ENCODE data around the gene RTN1.
"Not testable (repeated sequence)": the region's sequence is repeated elsewhere in the genome, so short reads cannot be mapped to it uniquely, and the experiment has no call there.

Gene RTN1

DNA sequence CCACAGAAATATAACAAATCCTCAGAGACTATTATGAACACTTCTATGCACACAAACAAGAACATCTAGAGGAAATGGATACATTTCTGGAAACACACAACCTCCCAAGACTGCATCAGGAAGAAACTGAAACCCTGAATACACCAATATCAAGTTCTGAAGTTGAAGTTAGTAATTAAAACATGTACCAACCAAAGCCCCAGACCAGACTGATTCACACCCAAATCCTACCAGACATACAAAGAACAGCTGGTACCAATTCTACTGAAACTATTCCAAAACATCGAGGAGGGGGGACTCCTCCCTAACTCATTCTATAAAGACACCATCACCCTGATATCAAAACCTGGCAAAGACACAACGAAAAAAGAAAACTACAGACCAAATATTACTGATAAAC is 179.3 kb downstream of the RTN1 start:
- no peak for DNase-seq (ENCODE audit: low spot score in 2 of 2)
- no peaks in the 10 kb centered on the region for H3K4me1 ChIP-seq
- in situ Hi-C loops (cut with MboI; ENCODE audit: low sequenced_read_pairs): no loop called here
- H3K9me3 ChIP-seq: no peaks in the 10 kb centered on the region
- H3K27me3 ChIP-seq (ENCODE audit: low read depth): no peaks in the 10 kb centered on the region
- H3K4me3 ChIP-seq: no peak overlapping the region
- H3K36me3 ChIP-seq (replicated peaks): no peaks in the 10 kb centered on the region

GRCh38 chr14:59690426-59690825 is 180.2 kb downstream of the RTN1 start:
- in situ Hi-C loops (cut with MboI; ENCODE audit: low sequenced_read_pairs): no loop called here

GRCh38 chr14:59688224-59689170 is 182.1 kb downstream of the RTN1 start:
- no peaks in the 10 kb centered on the region for H3K36me3 ChIP-seq (replicated peaks)
- H3K27me3 ChIP-seq (ENCODE audit: low read depth): no peaks in the 10 kb centered on the region
- H3K4me3 ChIP-seq: no peak overlapping the region
- no peaks in the 10 kb centered on the region; the same call in 1 of the 2 replicates for H3K4me1 ChIP-seq
- DNase-seq (ENCODE audit: low spot score in 2 of 2): peak; percentile 5 to 52
- H3K9me3 ChIP-seq: no peaks in the 10 kb centered on the region
- in situ Hi-C loops (cut with MboI; ENCODE audit: low sequenced_read_pairs): no loop called here

More at GRCh38 chr14:59690426-59690825, 180.2 kb downstream of the RTN1 start:
- Histone ChIP-seq H3K4me1 (no peaks in the 10 kb centered on the region), H3K4me3 (no peak overlapping the region), H3K27me3 (ENCODE audit: low read depth) (no peaks in the 10 kb centered on the region), H3K9me3 (no peaks in the 10 kb centered on the region), H3K36me3 (replicated peaks) (no peaks in the 10 kb centered on the region)
- DNase-seq (ENCODE audit: low spot score in 2 of 2): no peak

GRCh38 chr14:59687663-59688062 is 182.9 kb downstream of the RTN1 start:
- DNase-seq (ENCODE audit: low spot score in 2 of 2): no peak
- in situ Hi-C loops (cut with MboI; ENCODE audit: low sequenced_read_pairs): no loop called here

DNA sequence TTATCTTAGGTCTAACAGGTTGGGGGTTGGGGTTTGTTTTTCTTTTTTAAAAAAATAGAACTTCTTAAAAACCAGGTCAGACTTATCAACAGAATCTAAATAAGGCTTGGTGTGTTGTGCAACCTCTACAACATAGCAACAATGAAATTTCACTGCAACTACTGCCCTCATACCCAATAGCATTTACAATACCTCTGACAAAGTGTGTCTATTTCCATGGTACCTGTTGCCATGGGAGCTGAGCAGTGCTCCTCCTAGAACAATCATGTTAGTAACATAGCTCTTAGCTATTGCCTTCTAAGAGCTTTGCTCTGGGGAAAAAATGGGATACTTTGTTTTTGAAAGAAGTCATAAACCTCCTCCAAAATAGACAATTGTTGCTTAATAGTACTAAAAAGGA is 190.7 kb downstream of the RTN1 start:
- DNase-seq (ENCODE audit: low spot score in 2 of 2): no peak
- in situ Hi-C loops (cut with MboI; ENCODE audit: low sequenced_read_pairs): no loop called here
- H3K4me3 ChIP-seq: no peak overlapping the region

More at GRCh38 chr14:59687663-59688062, 182.9 kb downstream of the RTN1 start:
- H3K27me3 ChIP-seq (ENCODE audit: low read depth): 0 out of 2 replicates have a peak, but pooled peaks cover 3% of the 10 kb centered on the region
- H3K4me3 ChIP-seq: no peak overlapping the region
- no peaks in the 10 kb centered on the region for H3K36me3 ChIP-seq (replicated peaks)
- no peaks in the 10 kb centered on the region for H3K9me3 ChIP-seq
- H3K4me1 ChIP-seq: no peaks in the 10 kb centered on the region; the same call in 1 of the 2 replicates

GRCh38 chr14:59678352-59678751 is 192.2 kb downstream of the RTN1 start:
- Histone ChIP-seq H3K4me3 (no peak overlapping the region), H3K9me3 (no peaks in the 10 kb centered on the region; the same call in 1 of the 2 replicates), H3K27me3 (ENCODE audit: low read depth) (0 out of 2 replicates have a peak, but pooled peaks cover 3% of the 10 kb centered on the region), H3K4me1 (no peaks in the 10 kb centered on the region), H3K36me3 (replicated peaks) (no peaks in the 10 kb centered on the region)
- DNase-seq (ENCODE audit: low spot score in 2 of 2): no peak
- in situ Hi-C loops (cut with MboI; ENCODE audit: low sequenced_read_pairs): no loop called here

More for the DNA sequence above, 190.7 kb downstream of the RTN1 start:
- Histone ChIP-seq H3K36me3 (replicated peaks) (no peaks in the 10 kb centered on the region), H3K27me3 (ENCODE audit: low read depth) (0 out of 2 replicates have a peak, but pooled peaks cover 3% of the 10 kb centered on the region), H3K9me3 (no peaks in the 10 kb centered on the region), H3K4me1 (no peaks in the 10 kb centered on the region; the same call in 1 of the 2 replicates)

- H3K4me1 ChIP-seq: no peaks in the 10 kb centered on the region
- H3K36me3 ChIP-seq (replicated peaks): no peaks in the 10 kb centered on the region
- in situ Hi-C loops (cut with MboI; ENCODE audit: low sequenced_read_pairs): no loop called here
- H3K27me3 ChIP-seq (ENCODE audit: low read depth): 0 out of 2 replicates have a peak, but pooled peaks cover 1% of the 10 kb centered on the region
- no peak for DNase-seq (ENCODE audit: low spot score in 2 of 2)
- H3K4me3 ChIP-seq: no peak overlapping the region
- no peaks in the 10 kb centered on the region; the same call in 1 of the 2 replicates for H3K9me3 ChIP-seq
These were observed 192.8 kb downstream of the RTN1 start for GRCh38 chr14:59677771-59678231.

DNA sequence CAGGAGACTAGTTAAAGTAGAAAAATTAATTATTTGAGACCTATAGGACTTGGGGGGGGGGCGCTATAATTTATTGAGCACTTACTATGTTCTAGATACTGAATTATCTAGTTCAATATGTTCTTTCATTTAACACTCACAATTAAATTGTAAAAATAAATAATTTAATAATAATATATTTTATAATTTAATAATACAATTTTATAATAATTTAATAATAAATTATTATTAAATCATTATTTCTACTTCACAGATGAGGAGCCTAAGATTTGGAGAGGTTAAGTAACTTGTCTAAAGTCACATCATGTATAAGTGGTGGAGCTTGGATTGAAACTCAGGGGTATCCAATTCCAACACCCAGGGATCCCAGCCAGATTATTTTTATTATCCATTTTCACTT is 195.2 kb downstream of the RTN1 start:
- in situ Hi-C loops (cut with MboI; ENCODE audit: low sequenced_read_pairs): no loop called here
- H3K27me3 ChIP-seq (ENCODE audit: low read depth): no peaks in the 10 kb centered on the region
- H3K9me3 ChIP-seq: no peaks in the 10 kb centered on the region; the same call in 1 of the 2 replicates
- H3K4me3 ChIP-seq: no peak overlapping the region
- H3K4me1 ChIP-seq: no peaks in the 10 kb centered on the region
- no peak for DNase-seq (ENCODE audit: low spot score in 2 of 2)
- H3K36me3 ChIP-seq (replicated peaks): no peaks in the 10 kb centered on the region

DNA sequence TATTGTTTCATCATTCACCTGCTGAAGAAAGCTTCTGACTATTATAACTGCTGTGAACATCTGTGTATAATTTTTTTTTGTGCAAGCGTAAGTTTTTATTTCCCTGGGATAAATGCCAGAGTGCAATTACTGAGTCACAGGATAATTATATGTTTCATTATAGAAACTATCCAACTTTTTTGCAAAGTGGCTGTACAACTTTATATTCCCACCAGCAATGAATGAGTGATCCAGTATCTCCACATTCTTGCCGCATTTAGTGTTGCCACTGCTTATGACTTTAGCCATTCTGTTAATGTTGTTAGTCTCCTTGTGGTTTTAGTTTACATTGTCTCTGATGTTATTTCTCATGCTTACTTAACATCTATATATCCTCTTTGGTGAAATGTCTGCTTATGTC is 205.8 kb downstream of the RTN1 start:
- in situ Hi-C loops (cut with MboI; ENCODE audit: low sequenced_read_pairs): no loop called here
- H3K4me1 ChIP-seq: no peaks in the 10 kb centered on the region

GRCh38 chr14:59657769-59658168 is 212.8 kb downstream of the RTN1 start:
- Histone ChIP-seq H3K4me3 (no peak overlapping the region), H3K4me1 (no peaks in the 10 kb centered on the region), H3K27me3 (ENCODE audit: low read depth) (no peaks in the 10 kb centered on the region), H3K36me3 (replicated peaks) (no peaks in the 10 kb centered on the region), H3K9me3 (no peaks in the 10 kb centered on the region)
- in situ Hi-C loops (cut with MboI; ENCODE audit: low sequenced_read_pairs): no loop called here
- no peak for DNase-seq (ENCODE audit: low spot score in 2 of 2)

More for the DNA sequence above, 205.8 kb downstream of the RTN1 start:
- no peak for DNase-seq (ENCODE audit: low spot score in 2 of 2)
- no peaks in the 10 kb centered on the region for H3K9me3 ChIP-seq
- H3K4me3 ChIP-seq: no peak overlapping the region
- H3K27me3 ChIP-seq (ENCODE audit: low read depth): no peaks in the 10 kb centered on the region
- no peaks in the 10 kb centered on the region for H3K36me3 ChIP-seq (replicated peaks)

DNA sequence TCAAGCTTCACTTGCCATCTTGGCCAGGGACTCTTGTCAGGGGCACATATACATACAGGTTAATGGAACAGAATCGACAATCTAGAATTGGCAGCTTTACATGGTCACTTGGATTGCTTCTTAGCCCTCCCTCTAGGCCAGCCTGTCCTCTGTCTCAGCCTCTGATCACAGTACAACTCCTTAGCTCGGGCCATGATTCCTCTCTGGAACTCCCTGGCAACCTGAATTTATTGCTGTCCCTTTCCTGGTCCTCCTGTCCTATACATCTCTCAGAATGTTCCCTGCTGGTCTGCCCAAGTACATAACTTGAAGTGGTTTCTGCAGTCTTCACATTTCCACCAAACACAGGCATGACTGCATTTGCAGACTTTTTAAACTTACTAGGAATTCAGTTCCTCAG is 214.1 kb downstream of the RTN1 start:
- in situ Hi-C loops (cut with MboI; ENCODE audit: low sequenced_read_pairs): no loop called here
- H3K36me3 ChIP-seq (replicated peaks): no peaks in the 10 kb centered on the region
- no peaks in the 10 kb centered on the region for H3K27me3 ChIP-seq (ENCODE audit: low read depth)
- DNase-seq (ENCODE audit: low spot score in 2 of 2): no peak
- H3K4me3 ChIP-seq: no peak overlapping the region
- no peaks in the 10 kb centered on the region for H3K9me3 ChIP-seq
- no peaks in the 10 kb centered on the region for H3K4me1 ChIP-seq

DNA sequence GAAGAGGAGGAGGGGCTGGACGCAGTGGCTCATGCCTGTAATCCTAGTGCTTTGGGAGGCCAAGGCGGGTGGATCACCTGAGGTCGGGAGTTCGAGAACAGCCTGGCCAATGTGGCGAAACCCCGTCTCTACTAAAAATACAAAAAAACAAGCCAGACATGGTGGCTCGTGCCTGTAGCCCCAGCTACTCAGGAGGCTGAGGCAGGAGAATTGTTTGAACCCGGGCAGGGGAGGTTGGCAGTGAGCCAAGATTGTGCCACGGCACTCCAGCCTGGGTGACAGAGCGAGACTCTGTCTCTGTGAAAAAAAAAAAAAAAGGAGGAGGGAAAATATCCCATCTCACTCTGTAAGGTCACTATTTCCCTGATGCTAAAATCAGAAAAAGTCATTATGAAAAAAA is 216.4 kb downstream of the RTN1 start:
- in situ Hi-C loops (cut with MboI; ENCODE audit: low sequenced_read_pairs); H3K4me1 ChIP-seq: not testable (repeated sequence)

GRCh38 chr14:59646832-59647231 is 223.7 kb downstream of the RTN1 start:
- in situ Hi-C loops (cut with MboI; ENCODE audit: low sequenced_read_pairs): loop anchor here (25.0 kb wide), 1 partner anchor 540 kb away; no protein-coding TSS in a partner anchor
- not testable (repeated sequence) for H3K36me3 ChIP-seq (replicated peaks); H3K27me3 ChIP-seq (ENCODE audit: low read depth); H3K4me1 ChIP-seq; H3K9me3 ChIP-seq; H3K4me3 ChIP-seq; DNase-seq (ENCODE audit: low spot score in 2 of 2)

More for the DNA sequence above, 216.4 kb downstream of the RTN1 start:
- not testable (repeated sequence) for H3K9me3 ChIP-seq; H3K27me3 ChIP-seq (ENCODE audit: low read depth); H3K36me3 ChIP-seq (replicated peaks); DNase-seq (ENCODE audit: low spot score in 2 of 2); H3K4me3 ChIP-seq

DNA sequence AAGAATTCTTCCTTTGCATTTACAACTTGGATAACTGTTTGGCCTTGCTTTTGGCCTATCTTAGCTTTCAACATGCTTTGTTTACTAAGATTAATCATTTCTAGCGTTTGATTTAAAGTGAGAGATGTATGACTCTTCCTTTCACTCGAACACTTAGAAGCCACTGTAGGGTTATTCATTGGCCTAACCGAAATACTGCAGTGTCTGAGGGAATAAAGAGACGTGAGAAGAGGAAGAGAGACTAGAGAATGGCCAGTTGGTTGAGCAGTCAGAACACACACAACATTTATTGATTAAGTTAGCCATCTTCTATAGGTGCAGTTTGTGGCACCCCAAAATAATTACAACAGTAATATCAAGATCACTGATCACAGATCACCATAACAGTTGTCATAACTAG is 231.7 kb downstream of the RTN1 start:
- in situ Hi-C loops (cut with MboI; ENCODE audit: low sequenced_read_pairs): loop anchor here (25.0 kb wide), 1 partner anchor 548 kb away; no protein-coding TSS in a partner anchor
- no peak for DNase-seq (ENCODE audit: low spot score in 2 of 2)
- H3K4me1 ChIP-seq: no peaks in the 10 kb centered on the region
- H3K9me3 ChIP-seq: no peaks in the 10 kb centered on the region
- H3K27me3 ChIP-seq (ENCODE audit: low read depth): no peaks in the 10 kb centered on the region
- H3K4me3 ChIP-seq: no peak overlapping the region
- no peaks in the 10 kb centered on the region for H3K36me3 ChIP-seq (replicated peaks)

Measured in HAP-1 (cell line).